Lung (tissue), 12 donors: ENCODE results near the gene EPB41L5. TPM values are rescaled to one million over a fixed set of nuclear protein-coding genes. Genes with fewer than 3 reads are reported as not detected.

ENCODE experiments used
- ATAC-seq: fragments of 200-7000 bp; cut with Tn5 transposase; one replicate; pipeline ENCODE4 v1.9.1; 2020; ENCODE audit warnings: moderate number of reproducible peaks; ENCODE audit not compliant: insufficient read depth, low FRiP score
- DNase-seq, 3 donors: peaks; one replicate each; pipeline ENCODE4 v3.0.0-alpha.2; 2013 to 2017
- H3K27ac ChIP-seq, 2 donors: one replicate each; pipeline ENCODE4 v1.5.1; 2013; ENCODE audit warnings: mild to moderate bottlenecking in 2 of 2, moderate library complexity in 2 of 2, control low read depth in 1 of 2, inconsistent platforms in 1 of 2, low read depth in 1 of 2, low read length in 1 of 2
- H3K27me3 ChIP-seq, 3 donors: one replicate each; pipeline ENCODE4 v1.5.1; 2013; ENCODE audit warnings: low read length in 2 of 3; ENCODE audit not compliant: control insufficient read depth in 3 of 3, insufficient read depth in 3 of 3
- H3K36me3 ChIP-seq, 4 donors: one replicate each; pipeline ENCODE4 v1.5.1; 2013; ENCODE audit warnings: low read length in 4 of 4, mild to moderate bottlenecking in 1 of 4, moderate library complexity in 1 of 4; ENCODE audit not compliant: control insufficient read depth in 4 of 4, insufficient read depth in 4 of 4
- H3K4me1 ChIP-seq, 5 donors: one replicate each; pipeline ENCODE4 v1.5.1; 2013; ENCODE audit warnings: low read length in 5 of 5, mild to moderate bottlenecking in 2 of 5, moderate library complexity in 1 of 5; ENCODE audit not compliant: control insufficient read depth in 5 of 5, insufficient read depth in 5 of 5
- H3K4me3 ChIP-seq: one replicate; pipeline ENCODE4 v1.5.1; 2013; ENCODE audit warnings: mild to moderate bottlenecking, control low read depth, moderate library complexity
- H3K9ac ChIP-seq, 2 donors: one replicate each; pipeline ENCODE4 v1.5.1; 2013; ENCODE audit warnings: low read length in 2 of 2, control low read depth in 1 of 2; ENCODE audit not compliant: insufficient read depth in 1 of 2
- H3K9me3 ChIP-seq, 4 donors: one replicate each; pipeline ENCODE4 v1.5.1; 2013; ENCODE audit warnings: low read length in 3 of 4, mild to moderate bottlenecking in 1 of 4, moderate library complexity in 1 of 4; ENCODE audit not compliant: control insufficient read depth in 4 of 4, insufficient read depth in 3 of 4
- WGBS, 2 donors: extraction: QIAGEN DNeasy Blood & Tissue Kit; methylation state at CpG; one replicate each; pipeline ENCODE4 v1.1.7; 2013; 5-methylcytosine and 5-hydroxymethylcytosine counted together
- polyA plus RNA-seq, 2 donors: library from polyadenylated mRNA; stranded (reverse); fragments of 200-250 nt; gene quantifications; one replicate each; pipeline ENCODE4 v1.2.1, GENCODE V29; 2013
- total RNA-seq, 2 donors: library from RNA; depleted of rRNA in 1 of 2; stranded (reverse); fragments of >200 nt in 1 of 2; gene quantifications; one replicate each; pipeline ENCODE4 v1.2.1, GENCODE V29; 2014 to 2021
- TF ChIP-seq, protein P1 (sequence below): IDR thresholded peaks from 2 replicates; pipeline ENCODE4 v1.5.1; 2012; ENCODE audit warnings: mild to moderate bottlenecking; ENCODE audit errors: control extremely low read depth, extremely low read depth
- donor health status: control.
- donor health status: control.
- donor health status: Bipolar disorder and iron deficiency.
- donor health status: healthy.
- donor health status: DM: yes; HTN: yes; CAD: no.

EPB41L5 gene
- total and polyA plus RNA-seq, 4 donors, result 14.7 to 101 (median 31.3) TPM

DNA sequence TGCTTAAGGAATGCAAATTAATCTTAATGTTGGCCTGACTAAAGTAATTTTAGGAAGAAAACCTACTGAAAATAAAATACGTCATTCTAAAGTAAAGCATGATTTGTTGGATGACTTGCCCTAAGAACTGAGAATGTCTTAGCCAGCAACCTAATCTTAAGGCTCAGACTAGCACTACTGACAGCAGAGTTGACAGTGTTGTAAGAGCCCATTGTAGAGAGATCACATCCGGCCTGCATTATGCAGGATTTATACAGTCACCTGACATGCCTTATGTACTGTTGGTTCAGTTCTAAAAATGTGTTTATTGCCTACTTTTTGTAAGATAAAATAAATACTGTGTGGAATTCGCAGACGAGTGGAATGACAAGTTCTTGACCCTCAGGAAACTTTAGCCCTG is 128.0 kb downstream of the EPB41L5 start:
- Histone ChIP-seq H3K4me3 (no peak overlapping the region), H3K9ac (no peak overlapping the region), H3K27ac (no peak overlapping the region), H3K36me3 (no peaks in the 10 kb centered on the region), H3K4me1 (peaks cover 0 to 2% (median 0%) of the 10 kb centered on the region in 5 donors), H3K9me3 (no peaks in the 10 kb centered on the region), H3K27me3 (no peaks in the 10 kb centered on the region)
- no peak for ATAC-seq
- TF ChIP-seq, protein P1, sequence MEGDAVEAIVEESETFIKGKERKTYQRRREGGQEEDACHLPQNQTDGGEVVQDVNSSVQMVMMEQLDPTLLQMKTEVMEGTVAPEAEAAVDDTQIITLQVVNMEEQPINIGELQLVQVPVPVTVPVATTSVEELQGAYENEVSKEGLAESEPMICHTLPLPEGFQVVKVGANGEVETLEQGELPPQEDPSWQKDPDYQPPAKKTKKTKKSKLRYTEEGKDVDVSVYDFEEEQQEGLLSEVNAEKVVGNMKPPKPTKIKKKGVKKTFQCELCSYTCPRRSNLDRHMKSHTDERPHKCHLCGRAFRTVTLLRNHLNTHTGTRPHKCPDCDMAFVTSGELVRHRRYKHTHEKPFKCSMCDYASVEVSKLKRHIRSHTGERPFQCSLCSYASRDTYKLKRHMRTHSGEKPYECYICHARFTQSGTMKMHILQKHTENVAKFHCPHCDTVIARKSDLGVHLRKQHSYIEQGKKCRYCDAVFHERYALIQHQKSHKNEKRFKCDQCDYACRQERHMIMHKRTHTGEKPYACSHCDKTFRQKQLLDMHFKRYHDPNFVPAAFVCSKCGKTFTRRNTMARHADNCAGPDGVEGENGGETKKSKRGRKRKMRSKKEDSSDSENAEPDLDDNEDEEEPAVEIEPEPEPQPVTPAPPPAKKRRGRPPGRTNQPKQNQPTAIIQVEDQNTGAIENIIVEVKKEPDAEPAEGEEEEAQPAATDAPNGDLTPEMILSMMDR, result no peak
- no peak for DNase-seq
- WGBS, 2 donors, result 85 to 90% methylated on average over 4 of the region's 4 CpGs

DNA sequence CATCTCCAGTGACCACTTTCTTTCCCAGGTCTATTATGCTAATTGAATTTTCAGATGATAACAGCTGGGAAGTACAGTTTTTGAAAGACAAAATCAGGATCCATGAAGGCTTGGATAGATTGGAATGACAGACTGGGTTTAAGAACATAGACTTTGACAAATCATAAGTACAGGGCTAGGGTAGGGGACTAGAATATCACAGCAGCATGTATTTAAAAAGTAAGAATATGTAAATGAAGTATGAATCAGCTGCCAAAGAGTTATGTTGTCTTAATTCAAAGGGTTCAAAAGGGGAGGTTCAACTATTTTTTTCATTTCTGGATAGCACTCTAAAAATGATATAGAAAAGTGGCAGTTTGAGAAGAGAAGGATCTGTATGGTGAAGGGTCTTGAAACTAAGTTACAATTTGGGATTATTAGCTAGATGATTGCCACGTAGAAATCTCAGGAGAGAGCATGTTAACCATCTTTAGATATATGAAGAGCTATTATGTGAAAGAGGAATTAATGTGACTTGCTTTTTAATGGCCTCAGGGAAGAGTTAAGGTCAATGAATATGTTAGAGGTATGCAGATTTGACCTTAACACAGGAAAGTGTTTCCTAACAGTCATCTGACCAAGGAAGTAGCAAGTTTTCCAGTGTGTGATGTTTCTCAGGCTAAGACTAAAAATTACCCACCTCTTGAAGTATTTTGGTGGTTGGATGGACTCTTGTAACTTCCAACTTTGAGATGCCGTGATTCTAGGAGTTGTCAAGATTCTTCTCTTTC is 128.6 kb downstream of the EPB41L5 start:
- no peak for ATAC-seq
- Histone ChIP-seq H3K4me1 (peaks cover 0 to 2% (median 0%) of the 10 kb centered on the region in 5 donors), H3K9ac (no peak overlapping the region), H3K27me3 (no peaks in the 10 kb centered on the region), H3K36me3 (peaks cover 0 to 4% (median 1%) of the 10 kb centered on the region in 4 donors), H3K9me3 (no peaks in the 10 kb centered on the region), H3K27ac (no peak overlapping the region), H3K4me3 (no peak overlapping the region)
- no peak for DNase-seq
- 88 to 90% methylated on average over 2 of the region's 2 CpGs for WGBS, 2 donors
- TF ChIP-seq, protein P1, result no peak

DNA sequence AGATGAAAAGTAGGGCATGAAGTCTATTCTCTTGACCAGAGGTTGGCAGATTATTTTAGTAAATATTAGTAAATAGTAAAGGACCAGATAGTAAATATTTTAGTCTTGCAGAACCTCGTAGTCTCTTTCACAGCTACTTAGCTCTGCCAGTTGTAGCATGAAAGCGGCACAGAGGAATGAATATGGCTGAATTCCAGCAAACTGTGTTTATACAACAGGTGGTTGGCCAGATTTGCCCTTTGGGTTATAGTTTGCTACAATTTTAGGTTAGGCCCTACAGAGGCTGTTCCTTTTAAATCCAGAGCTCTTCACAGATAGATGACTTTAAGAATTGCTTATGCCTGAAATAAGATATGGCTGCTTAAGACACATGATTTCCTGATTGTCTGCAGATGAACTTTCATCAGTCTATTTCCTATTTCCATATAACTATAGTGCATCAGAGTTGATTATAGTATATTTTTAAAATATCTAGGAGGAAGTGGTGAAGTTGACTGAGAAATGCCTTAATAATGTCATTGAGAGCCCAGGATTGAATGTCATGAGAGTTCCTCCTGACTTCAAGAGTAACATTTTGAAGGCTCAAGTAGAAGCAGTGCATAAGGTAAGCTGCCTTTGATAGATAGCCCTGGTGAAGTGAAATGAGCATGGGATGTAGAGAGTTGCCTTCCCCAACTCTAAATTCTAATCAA is 129.8 kb downstream of the EPB41L5 start:
- Histone ChIP-seq H3K4me1 (peaks cover 0 to 2% (median 0%) of the 10 kb centered on the region in 5 donors), H3K9ac (no peak overlapping the region), H3K36me3 (peaks cover 0 to 8% (median 4%) of the 10 kb centered on the region in 4 donors), H3K9me3 (no peaks in the 10 kb centered on the region), H3K27me3 (no peaks in the 10 kb centered on the region), H3K27ac (no peak overlapping the region), H3K4me3 (no peak overlapping the region)
- TF ChIP-seq, protein P1, result no peak
- DNase-seq (no peak), ATAC-seq (no peak)
- 73 to 93% methylated on average over 2 of the region's 2 CpGs for WGBS, 2 donors
